Skin epidermis (tissue), 12 donors: ENCODE results near the gene CERS3.

ENCODE experiments used
- H3K27ac ChIP-seq, 21 experiments: fragments of 200-600 bp; sonication (generic) in 11 of 21; one replicate each; pipeline ENCODE4 v1.5.0; 2020; ENCODE audit warnings: mild to moderate bottlenecking in 3 of 21, inconsistent platforms in 2 of 21, moderate library complexity in 2 of 21
- H3K4me3 ChIP-seq, 7 experiments: fragments of 200-600 bp; sonication (generic) in 2 of 7; one replicate each; pipeline ENCODE4 v1.5.0; 2020; ENCODE audit warnings: inconsistent platforms in 2 of 7, mild to moderate bottlenecking in 2 of 7, moderate library complexity in 1 of 7

Gene CERS3

DNA sequence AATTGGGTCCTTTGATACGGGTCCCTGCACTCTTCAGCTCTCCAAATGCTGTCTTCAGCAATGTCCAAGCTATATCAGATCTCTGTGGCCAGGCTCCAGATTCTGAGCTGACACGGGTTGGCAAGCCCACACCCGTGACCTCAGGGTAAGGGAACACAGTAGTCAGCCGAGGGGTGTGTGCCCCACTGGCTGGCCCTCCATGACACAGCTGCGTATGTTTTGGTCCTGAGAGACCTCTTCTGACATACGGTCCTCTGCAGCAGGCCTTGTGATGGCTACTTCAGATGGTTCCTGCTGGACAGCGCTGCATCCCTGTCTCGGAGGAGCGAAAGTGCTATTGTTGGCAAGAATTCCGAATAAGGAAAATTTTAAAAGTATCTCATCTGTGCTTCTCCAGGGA, 101.8 kb downstream of the CERS3 start:
- Histone ChIP-seq H3K4me3 (no peak overlapping the region), H3K27ac (no peak overlapping the region)

GRCh38 chr15:100405179-100405578, 123.6 kb downstream of the CERS3 start:
- H3K4me3 ChIP-seq, result no peak overlapping the region
- no peak overlapping the region for H3K27ac ChIP-seq

DNA sequence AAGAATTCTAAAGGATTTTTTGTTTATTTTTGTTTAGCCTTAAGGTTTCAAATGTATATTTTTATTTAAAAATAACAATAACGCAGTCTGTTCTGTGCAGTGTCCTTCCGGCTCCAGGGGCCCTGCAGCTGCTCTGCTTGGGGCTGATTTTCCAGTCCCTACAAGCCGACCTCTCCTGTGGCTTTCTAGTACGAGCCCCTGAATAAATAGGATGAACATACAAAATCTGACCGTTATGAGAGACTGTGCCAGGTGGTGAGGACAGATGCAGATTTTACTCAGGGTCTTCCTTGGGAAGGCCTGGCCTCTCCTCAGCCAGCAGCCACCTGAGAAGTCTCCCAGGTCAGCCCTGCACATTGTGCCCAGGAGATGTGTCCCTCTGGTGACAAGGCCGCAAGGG, 127.8 kb downstream of the CERS3 start:
- Histone ChIP-seq H3K27ac (no peak overlapping the region), H3K4me3 (no peak overlapping the region)

DNA sequence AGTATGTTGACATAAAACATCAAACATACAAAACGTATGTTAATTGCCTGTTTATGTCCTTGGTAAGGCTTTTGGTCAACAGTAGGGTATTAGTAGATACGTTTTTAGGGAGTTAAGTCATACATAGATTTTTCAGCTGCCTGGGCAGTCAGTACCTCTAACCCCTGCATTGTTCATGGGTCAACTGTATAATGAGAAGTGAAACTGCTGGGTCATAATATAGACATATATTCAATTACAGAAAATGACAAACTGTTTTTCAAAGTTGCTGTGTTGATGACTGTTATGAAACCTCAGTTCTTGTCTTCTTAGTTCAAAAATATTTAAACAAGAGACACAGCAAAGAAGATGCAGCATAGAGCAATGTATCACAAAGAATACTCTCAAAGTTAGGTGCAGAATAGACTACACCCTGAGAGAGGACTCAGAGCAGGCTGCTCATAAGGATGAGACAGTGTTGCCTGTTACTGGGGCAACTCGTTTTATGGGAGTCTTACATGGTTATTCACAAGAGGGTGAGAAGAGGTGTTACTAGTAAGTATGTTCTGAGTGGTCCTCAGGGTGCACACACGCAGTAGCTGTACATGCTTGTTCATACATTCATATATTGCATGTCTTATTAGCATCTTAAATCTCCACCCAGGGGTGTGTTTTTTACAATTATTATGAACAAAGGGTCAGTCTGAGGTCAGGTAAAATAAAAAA, 133.9 kb downstream of the CERS3 start:
- Histone ChIP-seq H3K27ac (no peak overlapping the region), H3K4me3 (no peak overlapping the region)

DNA sequence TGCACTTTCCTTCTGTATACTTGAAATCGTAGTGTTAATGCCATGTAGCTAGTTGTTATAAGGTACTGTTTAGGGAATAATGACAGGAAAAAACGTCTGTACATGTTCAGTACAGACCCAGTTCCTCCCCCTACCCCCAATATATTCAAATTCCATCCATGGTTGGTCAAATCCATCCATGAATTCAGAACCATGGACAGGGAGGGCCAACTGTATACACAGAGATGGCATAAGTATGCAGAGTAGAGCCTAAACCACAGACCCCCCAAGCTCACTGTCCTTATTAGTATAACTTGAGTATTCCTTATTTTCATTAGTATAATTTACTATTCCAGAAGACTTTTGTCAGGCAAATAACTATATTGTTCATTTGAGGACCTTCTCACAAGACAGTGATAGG, 135.7 kb downstream of the CERS3 start:
- Histone ChIP-seq H3K4me3 (no peak overlapping the region), H3K27ac (no peak overlapping the region)

GRCh38 chr15:100385300-100386050, 143.3 kb downstream of the CERS3 start:
- no peak overlapping the region for H3K27ac ChIP-seq
- no peak overlapping the region for H3K4me3 ChIP-seq

DNA sequence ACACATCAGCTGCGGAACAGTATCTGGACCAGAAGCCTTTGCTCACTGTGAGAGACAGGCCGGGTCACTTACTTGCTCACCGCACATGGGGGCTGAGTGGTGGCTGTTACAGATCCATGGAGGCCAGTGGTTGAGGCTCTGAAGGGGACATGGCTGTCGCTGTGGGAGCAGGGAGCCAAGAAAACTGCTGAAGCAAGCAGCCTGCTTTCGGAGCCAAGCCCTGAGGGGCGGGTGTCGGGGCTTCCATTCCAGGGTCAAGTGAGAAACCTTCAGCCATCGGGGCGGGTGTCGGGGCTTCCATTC, 144.7 kb downstream of the CERS3 start:
- Histone ChIP-seq H3K27ac (no peak overlapping the region), H3K4me3 (no peak overlapping the region)

DNA sequence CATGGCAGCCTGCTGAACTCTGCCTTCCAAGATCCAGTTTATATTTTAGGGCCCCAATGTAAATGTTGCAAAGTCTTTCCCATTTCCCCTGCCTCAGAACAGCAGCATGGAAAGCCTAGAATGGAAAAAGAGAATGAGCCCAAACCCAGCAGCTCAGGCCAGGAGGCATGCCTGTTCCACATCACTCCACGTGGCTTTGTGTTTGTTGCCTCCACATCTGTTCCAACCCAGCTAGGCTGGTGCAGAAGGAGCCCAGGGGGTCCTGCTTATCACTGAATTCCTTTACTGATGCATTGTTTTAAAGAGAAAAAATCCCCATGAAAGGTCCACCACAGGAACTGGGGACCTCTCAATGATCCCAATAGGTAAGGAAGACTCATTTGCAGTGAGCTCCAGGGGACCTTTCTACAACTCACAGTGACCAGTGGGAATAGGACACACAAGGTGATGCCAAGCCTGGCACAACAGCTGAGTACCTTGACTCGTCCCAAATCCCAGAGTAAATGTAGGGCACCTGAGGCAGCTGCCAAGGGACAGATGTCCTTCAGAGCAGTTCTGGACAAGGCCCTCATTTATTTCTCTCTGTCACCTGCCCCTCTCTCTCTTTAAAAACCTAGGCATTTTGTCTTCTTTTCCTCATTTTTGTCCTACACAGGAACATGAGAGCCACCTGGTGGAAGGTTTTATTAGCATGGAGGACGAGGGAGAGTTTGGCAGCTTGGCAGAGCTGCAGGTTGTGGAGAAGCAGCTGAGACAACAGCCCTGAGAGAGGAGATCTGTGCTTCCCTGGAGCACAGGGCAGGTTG, 145.2 kb downstream of the CERS3 start:
- H3K27ac ChIP-seq, result no peak overlapping the region
- H3K4me3 ChIP-seq, result no peak overlapping the region

- peak overlapping the region in 3 of 21 experiments; percentile 64 to 84 (median 66) for H3K27ac ChIP-seq
- H3K4me3 ChIP-seq, result peak overlapping the region in 6 of 7 experiments; percentile 24 to 55 (median 37)
These were observed 154.8 kb downstream of the CERS3 start for GRCh38 chr15:100373942-100374341.

GRCh38 chr15:100373120-100373896, 155.4 kb downstream of the CERS3 start:
- Histone ChIP-seq H3K4me3 (peak overlapping the region; percentile 20 to 55 (median 36)), H3K27ac (peak overlapping the region in 13 of 21 experiments; percentile 21 to 84 (median 64))

- peak overlapping the region in 13 of 21 experiments; percentile 21 to 84 (median 64) for H3K27ac ChIP-seq
- H3K4me3 ChIP-seq, result peak overlapping the region; percentile 20 to 55 (median 36)
These were observed 156.0 kb downstream of the CERS3 start for GRCh38 chr15:100372739-100373119.

- Histone ChIP-seq H3K27ac (no peak overlapping the region), H3K4me3 (no peak overlapping the region)
These were observed 173.4 kb downstream of the CERS3 start for GRCh38 chr15:100355342-100355741.

DNA sequence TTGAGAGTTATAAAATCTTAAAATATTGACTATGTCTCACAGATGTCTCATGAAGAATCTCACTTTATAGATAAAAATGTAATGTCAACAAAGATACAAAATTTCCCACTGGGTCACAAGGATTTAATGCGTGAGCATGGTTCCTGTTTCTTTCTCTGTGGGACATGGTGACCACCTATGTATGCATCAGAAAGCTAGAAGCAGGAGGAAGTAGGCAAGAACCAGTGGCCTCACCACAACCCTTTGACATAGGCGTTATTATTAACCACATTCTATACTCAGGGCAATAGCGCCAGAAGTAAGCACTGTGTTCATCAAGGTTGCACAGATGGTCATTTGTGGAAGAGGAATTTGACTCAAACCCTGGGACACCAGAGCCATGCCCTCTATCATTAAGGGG, 175.3 kb downstream of the CERS3 start:
- no peak overlapping the region for H3K4me3 ChIP-seq
- no peak overlapping the region for H3K27ac ChIP-seq

DNA sequence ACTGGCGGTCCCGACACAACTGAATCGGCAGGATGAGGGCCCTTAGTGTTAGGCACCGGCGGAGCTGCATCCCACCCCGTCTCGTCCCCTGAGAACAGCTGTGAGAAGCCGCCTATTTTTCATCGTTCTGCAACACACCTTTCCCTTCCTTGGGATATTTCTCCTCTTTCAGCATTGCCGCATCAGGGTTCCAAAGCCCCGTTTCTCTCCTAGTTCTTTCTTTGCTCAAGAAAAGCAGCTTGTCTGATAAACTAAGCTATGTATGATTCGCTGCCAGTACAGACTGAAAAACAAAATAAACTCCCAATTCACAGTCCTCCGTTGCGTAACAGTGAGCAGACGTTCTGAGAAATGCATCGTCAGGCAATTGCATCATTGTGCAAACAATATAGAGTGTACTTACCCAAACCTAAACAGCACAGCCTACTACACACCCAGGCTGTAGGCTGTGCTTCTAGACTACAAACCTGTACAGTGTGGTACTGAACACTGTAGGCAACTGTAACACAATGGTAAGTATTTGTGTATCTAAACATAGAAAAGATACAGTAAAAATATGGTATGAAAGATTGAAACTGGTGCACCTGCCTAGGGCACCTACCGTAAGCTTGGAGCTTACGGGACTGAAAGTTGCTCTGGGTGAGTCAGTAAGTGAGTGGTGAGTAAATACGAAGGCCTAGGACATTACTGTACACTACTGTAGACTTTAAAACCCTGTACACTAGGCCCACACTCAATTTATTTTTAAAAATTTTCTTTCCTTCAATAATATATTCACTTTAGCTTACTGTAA, 178.1 kb downstream of the CERS3 start:
- peak overlapping the region in 6 of 7 experiments; percentile 62 to 77 (median 67) for H3K4me3 ChIP-seq
- H3K27ac ChIP-seq, result peak overlapping the region in 19 of 21 experiments; percentile 10 to 95 (median 90)
